ELF-1 (cell line): ENCODE results near the gene FGF14.

Experiments used
- DNase-seq: peaks from one replicate; pipeline ENCODE4 v3.0.0-alpha.2; 2016; ENCODE audit warnings: low read depth, low spot score

The FGF14 gene

DNA sequence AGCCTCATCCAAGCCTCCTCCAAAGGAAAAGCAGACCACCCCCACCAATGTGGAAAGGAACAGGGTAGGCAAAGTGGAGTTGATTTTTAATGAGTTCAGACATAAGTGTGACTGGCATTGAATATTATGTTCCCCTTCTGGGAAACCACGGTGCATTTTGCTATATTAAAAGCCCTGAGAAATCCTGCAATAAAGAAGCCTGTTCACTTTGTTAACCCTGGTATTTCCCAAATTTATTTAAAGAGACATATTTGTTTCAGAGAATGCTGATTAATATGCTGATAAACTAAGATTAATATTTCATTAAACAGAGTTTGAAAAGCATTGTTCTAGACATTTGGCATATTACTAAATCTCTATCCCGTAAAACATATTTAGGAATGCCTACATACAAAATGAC lies 151.4 kb downstream of the FGF14 start:
- no peak for DNase-seq

DNA sequence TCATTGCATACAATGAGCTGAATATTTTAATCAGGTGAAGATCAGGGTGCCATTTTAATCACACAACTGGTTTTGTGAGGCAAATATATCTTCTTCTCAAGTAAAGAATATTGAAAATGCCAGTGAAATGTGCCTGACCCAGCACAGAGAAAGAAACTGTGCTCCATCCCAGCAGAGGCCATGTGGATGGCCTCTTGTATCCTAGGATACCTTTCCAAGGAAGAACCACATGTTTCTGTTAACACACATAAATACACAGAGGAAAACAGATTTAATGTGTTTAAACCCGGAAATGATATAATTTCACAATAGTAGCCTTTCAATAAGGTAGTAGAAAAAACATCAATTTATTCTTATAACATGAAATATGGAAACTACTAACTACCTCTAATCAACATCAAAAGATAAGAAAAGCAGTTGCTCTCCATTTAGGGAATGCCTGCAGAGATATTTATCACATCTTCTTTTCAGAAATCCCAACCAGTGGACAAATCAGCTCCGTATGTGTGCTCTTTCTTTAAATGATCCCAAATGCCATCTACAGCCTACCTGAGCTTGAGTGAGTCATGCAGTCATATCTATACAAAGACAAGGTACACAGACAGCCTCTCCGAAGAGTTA lies 157.1 kb downstream of the FGF14 start:
- no peak for DNase-seq

DNA sequence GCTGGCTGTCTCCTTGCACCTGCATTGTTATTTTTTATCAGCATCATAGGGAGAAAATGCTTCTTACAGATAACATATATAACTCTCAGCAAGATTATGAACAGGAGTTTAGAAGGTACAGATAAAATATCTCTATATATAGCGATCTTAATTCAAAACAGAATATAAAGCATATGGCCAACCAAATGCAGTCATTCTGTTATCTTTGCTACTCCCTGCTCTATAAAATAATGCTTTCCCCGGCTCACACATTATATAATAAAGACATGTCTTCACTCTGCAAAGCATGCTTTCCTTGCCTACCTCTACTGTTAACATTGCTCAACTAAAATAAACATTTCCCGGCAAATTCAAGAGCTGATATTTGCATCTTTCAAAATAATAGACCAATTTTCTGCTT lies 161.7 kb downstream of the FGF14 start:
- DNase-seq, result no peak

DNA sequence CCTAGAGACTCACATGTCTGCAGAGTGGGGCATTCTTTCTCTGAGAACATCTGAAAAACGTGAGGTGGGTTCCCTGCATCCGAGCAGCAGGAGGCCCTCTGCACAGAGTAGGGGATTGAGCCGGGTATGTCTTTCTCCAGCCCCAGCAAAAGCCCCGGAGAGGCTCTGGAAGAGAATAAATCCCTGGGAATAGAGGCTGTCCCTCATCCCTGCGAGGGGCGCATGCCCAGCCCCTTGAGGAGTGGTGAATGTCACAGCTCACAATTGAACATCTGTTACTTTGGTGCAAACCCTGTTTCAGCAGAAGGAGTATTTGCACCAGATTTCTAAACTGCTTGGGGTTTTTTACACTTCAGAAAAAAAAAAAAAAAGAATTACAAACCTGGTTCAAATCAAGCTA lies 164.6 kb downstream of the FGF14 start:
- DNase-seq, result no peak

DNA sequence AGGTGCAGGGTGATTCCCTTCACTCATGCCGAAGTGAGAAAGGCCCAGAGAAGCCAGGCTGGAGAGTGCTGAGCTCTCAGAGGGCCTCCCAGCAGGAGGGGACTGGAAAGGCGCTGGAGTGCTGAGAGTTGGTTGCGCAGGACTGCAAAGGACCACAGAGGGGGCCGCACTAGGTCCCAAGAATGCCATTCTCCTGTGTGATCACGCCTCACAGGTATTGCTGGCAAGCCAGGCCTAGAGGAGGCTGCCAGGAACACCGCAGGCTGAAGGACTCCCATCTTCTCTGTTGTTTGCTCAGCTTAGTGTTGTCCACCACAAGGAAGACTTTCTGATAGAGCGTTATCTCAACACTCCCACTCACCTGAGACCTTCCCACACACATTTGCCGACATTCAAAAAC lies 165.0 kb downstream of the FGF14 start:
- DNase-seq, result no peak

DNA sequence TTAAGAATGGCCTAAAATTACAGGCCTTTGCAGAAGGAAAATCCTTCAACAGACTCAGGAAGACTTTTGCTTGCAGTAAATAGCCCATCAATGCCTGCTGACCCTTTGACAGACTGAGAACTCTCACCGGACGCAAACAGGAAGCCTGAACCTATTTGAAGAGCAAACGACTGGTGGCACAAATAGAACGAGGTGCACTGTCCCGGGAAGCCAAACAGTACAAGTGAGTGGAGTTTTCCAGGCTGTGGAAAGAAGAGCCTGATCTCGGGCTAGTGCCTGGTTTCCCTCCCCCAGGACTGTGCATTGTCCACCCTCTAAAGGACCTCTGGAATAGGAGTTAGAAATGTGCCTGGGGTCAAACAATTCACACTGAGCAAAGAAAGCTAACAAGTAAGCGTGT lies 165.5 kb downstream of the FGF14 start:
- no peak for DNase-seq

DNA sequence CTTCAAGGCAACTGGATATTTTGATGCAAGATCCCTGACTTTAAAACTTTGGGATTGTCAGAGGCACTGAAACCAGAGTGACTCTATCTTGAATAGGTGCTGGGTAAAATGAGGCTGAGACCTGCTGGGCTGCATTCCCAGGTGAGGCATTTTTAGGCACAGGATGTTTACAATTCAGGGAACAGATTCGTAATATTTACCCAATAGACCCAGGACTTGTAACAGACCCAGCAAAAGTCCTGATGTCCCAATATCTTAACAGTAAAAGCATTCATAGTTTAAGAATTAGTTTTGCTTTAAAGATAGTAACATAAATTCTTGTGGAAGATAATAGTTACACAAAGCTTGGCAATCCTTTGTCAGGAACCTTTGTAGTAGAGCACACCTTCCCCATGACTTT lies 166.2 kb downstream of the FGF14 start:
- no peak for DNase-seq

DNA sequence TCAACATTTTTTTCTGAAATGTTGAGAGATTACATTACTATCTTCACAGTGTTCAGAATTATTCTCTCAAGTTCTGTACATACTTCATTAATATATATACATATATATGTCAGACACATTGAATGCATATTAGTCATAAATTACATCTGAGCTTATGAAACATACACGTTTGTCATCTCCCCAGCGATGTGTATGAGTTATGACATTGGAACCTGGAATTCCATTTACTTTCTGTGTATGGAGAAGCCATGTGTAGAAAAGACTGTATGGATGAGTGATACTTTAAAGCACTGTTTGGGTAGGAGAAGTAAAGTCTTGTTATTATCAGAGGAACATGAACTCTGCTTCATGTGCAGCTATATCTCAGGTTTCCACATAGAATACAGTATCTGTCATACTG lies 167.2 kb downstream of the FGF14 start:
- DNase-seq, result no peak

DNA sequence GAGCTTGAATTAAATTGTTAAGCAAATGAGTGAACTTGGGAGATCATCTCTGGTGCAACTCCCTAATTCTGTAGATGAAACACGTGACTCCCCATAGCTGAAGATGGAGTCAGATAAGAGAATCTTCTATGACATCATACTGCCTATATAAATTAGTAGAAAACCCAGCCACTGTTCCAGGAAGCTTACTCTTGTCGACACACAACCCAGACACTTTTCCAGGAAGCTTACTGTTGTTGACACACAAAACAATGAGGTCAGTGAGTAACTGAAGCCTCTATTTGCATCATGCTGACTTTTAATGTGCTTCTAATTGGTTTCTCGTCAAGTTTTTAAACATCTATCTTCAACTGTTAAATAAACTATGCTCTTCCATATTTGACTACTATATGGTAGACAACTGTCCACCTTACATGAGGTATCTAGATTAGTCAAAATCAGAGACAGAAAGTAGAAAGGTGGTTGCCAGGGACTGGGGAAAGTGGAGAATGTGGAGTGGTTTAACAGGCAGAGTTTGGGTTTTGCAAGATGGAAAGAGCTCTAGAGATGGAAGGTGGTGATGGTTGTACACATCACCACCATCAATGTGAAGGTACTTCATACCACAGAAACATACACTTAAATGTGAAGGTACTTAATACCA lies 168.2 kb downstream of the FGF14 start:
- DNase-seq, result no peak

DNA sequence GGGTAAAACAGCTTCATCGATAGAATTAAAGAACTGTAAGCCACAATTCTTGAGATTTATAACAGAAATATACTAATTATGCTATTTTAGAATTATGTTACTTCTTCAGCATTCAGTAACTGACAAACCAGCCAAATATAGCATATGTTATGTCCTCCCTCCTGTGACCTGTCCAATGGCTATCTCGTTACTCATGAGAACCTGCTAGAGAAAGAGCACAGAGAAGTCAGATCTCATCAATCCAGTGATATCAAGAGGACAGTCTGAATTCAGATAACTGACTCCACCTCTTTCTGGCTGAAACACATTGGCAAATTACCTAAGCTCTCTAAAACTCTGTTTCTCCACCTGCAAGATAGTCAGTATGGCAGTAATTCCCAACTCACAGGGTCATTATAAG lies 170.4 kb downstream of the FGF14 start:
- no peak for DNase-seq

DNA sequence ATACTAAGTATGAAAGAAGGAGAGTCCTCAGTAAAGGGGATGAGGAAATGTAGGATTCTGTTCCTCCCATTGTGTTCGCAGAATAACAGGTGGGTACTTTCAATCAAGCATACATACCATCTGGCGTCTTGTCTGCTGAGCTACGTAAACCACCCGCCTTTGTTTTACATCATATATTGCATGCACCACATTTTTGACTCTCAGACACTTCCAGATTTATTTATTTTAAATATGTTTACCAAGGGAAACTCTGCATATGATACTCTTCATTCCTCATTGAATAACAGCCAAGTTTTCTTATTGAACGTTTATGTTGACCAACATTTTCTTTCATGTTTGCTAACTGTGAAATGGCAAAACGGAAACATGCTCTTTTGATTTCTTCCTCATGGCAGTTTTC lies 174.1 kb downstream of the FGF14 start:
- no peak for DNase-seq

DNA sequence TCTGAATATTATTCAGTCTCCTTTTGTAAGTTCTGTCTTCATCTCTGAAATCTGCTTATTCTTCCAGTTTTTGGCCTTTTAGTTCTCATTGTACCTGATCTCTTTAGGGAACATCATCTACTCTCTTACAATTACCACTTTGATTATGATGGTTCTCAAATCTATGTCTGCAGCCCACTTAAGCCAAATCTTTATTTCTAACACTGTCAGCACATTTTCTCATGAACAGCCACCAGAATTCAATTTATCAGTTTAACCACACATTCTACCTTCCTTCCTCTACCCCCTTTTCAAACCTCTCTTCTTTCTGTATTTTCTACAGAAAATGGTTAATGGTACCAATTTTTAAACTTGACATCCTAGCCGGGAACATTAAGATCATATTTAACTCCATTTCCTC lies 175.3 kb downstream of the FGF14 start:
- DNase-seq, result no peak

DNA sequence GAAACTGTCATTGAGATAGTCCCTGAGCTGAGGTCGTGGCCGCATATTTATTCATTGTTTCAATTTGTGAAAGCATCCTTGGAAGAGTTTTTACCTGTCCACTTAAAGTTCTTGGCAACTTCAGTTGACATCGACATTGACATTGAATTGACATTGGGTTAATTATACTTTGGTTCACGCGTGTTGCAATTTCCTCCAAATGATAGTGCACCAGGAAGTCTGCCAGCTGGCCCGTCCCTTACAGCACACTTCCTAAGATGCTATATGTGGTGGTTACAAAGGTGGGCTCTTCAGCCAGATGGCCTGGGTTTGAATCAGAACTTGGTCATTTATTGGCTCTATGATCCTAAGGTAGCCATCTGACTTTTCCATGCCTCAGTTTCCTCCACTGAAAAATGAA lies 176.0 kb downstream of the FGF14 start:
- no peak for DNase-seq

DNA sequence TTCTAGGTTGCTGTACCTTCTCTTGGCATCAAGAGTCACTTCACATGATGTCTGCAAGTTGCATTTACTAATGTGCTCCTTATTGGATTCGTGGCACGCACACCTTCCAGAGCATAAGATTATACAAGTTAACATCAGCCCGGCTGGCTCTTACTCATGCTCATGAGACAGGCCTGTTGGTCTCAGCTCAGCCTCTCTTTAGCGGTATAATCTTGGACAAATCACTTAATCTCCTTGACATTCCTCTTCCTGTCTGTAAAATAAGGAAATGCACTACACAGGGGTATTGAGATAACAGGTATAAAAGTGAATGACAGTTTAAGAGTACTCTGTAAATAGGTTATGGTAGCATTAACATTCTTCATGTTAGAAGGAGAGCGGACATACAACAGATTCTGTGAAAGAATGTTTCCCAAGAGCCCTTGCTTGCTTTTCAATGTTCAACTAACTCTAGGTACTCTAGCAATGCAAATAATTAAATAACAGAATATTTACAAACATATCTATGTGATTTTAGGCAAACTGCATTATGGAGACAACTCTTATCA lies 181.1 kb downstream of the FGF14 start:
- DNase-seq, result no peak

DNA sequence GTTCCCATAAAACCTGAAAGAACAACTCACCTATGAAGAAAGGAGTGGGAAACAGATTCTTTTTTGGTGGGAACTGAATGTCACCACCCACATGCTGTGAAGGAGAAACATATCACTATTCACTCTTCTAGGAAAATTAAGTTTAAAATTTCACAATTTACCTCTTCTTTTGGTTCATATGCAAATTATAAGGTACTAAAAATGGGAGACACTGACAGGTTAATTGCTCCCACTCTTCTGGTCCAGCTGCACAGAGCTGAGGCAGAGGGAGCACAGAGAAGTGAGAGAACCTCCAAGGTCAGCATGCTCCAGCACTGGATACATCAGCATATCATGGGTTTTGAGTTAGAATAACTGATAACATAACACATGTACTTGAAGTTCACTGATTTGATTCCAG lies 186.9 kb downstream of the FGF14 start:
- no peak for DNase-seq

DNA sequence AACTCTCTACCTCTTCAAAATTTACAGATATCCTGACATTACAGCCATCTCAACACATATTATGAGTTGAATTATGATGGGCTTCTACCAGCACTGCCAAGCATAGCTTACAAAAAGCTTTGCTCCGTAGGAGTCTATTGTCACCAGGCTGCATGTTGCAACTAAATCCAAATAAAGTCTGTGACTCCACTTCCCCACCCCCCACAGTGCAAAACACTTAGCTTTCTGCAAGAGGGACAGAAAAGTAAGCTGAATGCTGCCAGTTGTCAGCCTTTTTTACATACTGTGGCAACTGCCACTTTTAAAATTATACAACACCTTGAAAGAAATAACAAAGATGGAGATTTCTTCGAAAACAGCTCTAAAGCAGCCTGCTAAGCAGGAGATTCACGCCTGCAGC lies 189.1 kb downstream of the FGF14 start:
- DNase-seq, result no peak

DNA sequence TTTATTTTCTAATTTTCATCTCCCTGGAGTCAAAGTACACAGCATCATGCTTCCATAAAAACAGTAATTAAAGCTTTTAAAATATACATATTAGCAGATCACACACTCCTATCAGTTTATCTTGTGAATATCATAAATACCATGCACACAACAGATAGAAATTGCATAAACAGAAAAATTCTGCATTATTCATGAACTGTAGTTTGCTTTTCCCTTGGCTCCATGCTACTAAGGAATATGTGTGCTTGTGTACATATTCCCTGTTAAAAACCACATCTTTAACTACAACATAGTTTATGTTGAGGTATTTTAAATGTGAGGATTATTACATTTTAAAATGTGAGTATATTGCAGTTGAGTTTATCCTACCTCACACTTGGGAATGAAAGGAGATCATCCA lies 193.5 kb downstream of the FGF14 start:
- DNase-seq, result no peak

DNA sequence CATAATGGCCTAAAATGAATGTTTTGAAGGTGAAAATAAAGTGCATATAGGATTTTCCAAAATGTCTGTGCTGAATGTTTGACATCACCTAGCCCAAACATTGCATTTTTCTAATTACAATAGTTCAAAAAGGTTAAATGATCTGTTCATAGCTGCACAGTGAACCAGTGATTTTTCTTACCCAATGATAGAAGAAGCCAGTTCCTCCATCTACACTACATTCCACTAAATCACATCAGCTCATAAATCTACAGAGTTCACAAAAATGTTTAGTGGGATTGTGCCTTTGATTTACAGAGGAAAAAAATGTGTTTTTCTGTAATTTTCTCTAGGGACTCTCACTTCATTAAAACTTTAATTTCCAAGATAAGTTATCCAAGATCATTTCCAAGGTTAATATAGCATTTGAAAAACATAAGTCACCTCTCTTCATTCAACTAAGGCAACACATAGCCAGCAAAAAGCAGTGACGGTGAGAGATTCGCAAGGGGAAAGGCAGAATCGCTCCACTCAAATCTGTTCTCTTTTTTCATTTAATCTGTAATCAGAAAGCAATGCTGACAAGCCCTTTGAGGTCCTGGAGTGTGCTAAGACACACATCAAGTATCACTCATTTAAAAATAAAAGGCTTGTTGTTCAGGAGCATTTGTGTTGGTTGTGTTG lies 194.0 kb downstream of the FGF14 start:
- no peak for DNase-seq

DNA sequence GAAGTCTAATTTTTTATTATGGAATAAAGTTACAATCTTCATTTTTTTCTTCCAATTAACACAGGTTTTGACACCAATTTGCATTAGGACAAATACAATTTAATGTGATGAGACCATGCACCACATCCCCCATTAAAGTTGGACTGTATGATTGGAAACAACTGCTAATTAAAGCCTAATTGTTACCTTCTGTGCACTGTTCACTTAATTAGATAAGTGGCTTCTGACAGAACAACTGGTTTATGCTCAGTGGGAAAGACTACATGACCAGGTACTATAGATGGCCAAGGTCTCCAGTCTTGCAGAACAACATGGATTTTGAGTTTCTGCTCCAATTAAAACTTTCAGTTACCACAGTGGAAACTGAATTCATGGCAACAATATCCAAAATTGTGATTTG lies 198.1 kb downstream of the FGF14 start:
- DNase-seq, result no peak

DNA sequence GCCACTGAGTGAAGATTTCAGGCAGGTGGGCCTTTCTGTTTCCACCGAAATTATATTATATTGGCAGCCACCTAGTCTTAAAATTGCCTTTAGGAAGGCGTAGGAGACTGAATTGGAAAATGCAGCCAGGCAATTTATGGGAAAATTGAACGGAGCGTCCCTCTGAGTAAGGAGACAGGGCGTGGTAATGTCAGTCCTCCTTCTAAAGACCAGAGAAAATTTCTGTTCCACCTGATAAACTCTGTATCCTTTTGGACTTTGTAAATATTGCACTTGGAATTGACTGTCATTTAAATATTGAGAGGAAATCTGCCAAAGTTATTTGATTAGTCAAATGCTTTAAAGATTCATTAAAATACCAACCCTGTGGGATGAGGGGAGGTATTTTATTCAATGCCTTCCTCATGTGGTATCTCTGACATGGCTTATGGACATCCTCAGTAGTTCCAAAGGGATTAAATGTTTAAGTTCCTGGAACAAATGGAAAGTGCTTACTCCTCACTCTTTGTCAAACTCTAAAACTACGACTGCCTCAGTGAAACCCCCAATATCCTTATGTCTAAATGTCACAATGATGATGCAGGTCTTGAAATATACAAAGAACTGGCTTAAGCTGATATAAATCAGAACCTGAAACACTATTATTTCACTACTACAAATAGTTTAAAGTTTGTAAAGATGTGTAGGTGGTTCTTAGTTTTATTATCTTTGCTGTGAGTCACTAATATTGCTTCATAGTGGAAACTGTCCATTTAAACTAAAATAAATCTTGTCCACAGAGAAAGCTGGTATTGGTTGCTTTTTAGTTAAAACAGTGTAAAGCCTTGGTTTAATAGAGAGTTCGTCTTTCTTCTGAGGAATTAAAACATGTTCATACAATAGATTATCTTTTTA lies 203.2 kb downstream of the FGF14 start:
- no peak for DNase-seq

DNA sequence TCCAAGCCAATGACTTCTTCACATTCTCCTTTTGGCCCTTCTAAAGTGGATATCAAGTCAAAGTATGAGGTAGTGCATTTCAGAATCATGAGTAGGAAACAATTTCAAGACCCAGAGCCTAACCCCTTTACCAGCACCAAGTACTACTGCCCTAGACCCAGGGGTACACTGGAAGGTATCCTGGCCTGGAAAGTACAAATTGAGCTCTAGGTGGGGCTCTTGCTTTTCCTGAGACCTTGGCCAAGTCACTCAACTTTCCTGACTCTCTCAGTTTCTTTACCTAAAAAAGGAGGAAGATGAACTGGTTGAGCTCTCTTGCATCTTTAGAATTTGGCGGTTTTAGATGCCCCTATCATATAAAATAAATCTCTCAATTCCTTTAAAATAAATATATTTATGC lies 204.7 kb downstream of the FGF14 start:
- peak; percentile 32 for DNase-seq
